H9 (cell line): ENCODE data around the gene GTF2A1. TPM values are rescaled to one million over a fixed set of nuclear protein-coding genes. Genes with fewer than 3 reads are reported as not detected.

Experiments used
- DNase-seq: peaks from one replicate; pipeline ENCODE4 v3.0.0-alpha.2; 2017
- H2AFZ ChIP-seq: one replicate; pipeline ENCODE4 v1.6.1; 2013; ENCODE audit warnings: mild to moderate bottlenecking, low read length, control low read depth, moderate library complexity
- H2AK5ac ChIP-seq: 2 replicates; pipeline ENCODE4 v1.6.1; 2013; ENCODE audit warnings: low read length, control low read depth, mixed read lengths; ENCODE audit not compliant: insufficient read length
- H2BK120ac ChIP-seq: one replicate; pipeline ENCODE4 v1.6.1; 2013; ENCODE audit warnings: low read depth, mild to moderate bottlenecking, low read length, control low read depth, inconsistent platforms; ENCODE audit not compliant: poor library complexity, severe bottlenecking
- H2BK12ac ChIP-seq: 2 replicates; pipeline ENCODE4 v1.6.1; 2013; ENCODE audit warnings: low read length, control low read depth, mixed read lengths, low read depth; ENCODE audit not compliant: insufficient read length
- H2BK15ac ChIP-seq: 2 replicates; pipeline ENCODE4 v1.6.1; 2013; ENCODE audit warnings: low read depth, low read length, control low read depth
- H2BK20ac ChIP-seq: one replicate; pipeline ENCODE4 v1.6.1; 2013; ENCODE audit warnings: low read depth, mild to moderate bottlenecking, low read length, control low read depth, inconsistent platforms; ENCODE audit not compliant: poor library complexity, severe bottlenecking
- H2BK5ac ChIP-seq: 2 replicates; pipeline ENCODE4 v1.6.1; 2013; ENCODE audit warnings: low read length, control low read depth, mixed read lengths; ENCODE audit not compliant: insufficient read length
- H3K14ac ChIP-seq: 2 replicates; pipeline ENCODE4 v1.6.1; 2013; ENCODE audit warnings: low read length, control low read depth; ENCODE audit not compliant: insufficient read depth
- H3K18ac ChIP-seq: 2 replicates; pipeline ENCODE4 v1.6.1; 2013; ENCODE audit warnings: low read depth, mild to moderate bottlenecking, mixed read lengths, low read length, control low read depth; ENCODE audit not compliant: insufficient read length
- H3K23ac ChIP-seq: 2 replicates; pipeline ENCODE4 v1.6.1; 2013; ENCODE audit warnings: low read length, control low read depth, mixed read lengths, low read depth; ENCODE audit not compliant: insufficient read length
- H3K23me2 ChIP-seq: 2 replicates; pipeline ENCODE4 v1.6.1; 2013; ENCODE audit warnings: low read depth, mild to moderate bottlenecking, mixed read lengths, low read length, control low read depth; ENCODE audit not compliant: insufficient read length, poor library complexity, severe bottlenecking
- H3K27ac ChIP-seq: 2 replicates; pipeline ENCODE4 v1.5.1; 2013; ENCODE audit warnings: low read length, control low read depth, mixed read lengths, low read depth; ENCODE audit not compliant: insufficient read length
- H3K27me3 ChIP-seq: 2 replicates; pipeline ENCODE4 v1.6.1; 2013; ENCODE audit warnings: low read length, control low read depth, inconsistent platforms; ENCODE audit not compliant: insufficient read depth
- H3K4ac ChIP-seq: 2 replicates; pipeline ENCODE4 v1.6.1; 2013; ENCODE audit warnings: low read depth, mild to moderate bottlenecking, control low read depth, inconsistent platforms, low read length, moderate library complexity
- H3K4me1 ChIP-seq: 2 replicates; pipeline ENCODE4 v1.6.1; 2013; ENCODE audit warnings: low read length, control low read depth, inconsistent platforms; ENCODE audit not compliant: insufficient read depth
- H3K4me2 ChIP-seq: 2 replicates; pipeline ENCODE4 v1.6.1; 2013; ENCODE audit warnings: low read length, control low read depth, mixed read lengths; ENCODE audit not compliant: insufficient read length, insufficient read depth
- H3K56ac ChIP-seq: 2 replicates; pipeline ENCODE4 v1.6.1; 2013; ENCODE audit warnings: low read depth, mild to moderate bottlenecking, mixed read lengths, low read length, control low read depth; ENCODE audit not compliant: insufficient read length
- H3K79me1 ChIP-seq: 2 replicates; pipeline ENCODE4 v1.6.1; 2013; ENCODE audit warnings: low read depth, mild to moderate bottlenecking, moderate library complexity, low read length, control low read depth, inconsistent platforms; ENCODE audit not compliant: insufficient read depth, poor library complexity, severe bottlenecking
- H3K79me2 ChIP-seq: 2 replicates; pipeline ENCODE4 v1.6.1; 2013; ENCODE audit warnings: low read length, control low read depth, inconsistent platforms; ENCODE audit not compliant: insufficient read depth
- H3K9ac ChIP-seq: 2 replicates; pipeline ENCODE4 v1.6.1; 2013; ENCODE audit warnings: low read length, control low read depth, mixed read lengths; ENCODE audit not compliant: insufficient read length; ENCODE audit errors: extremely low read depth
- H3K9me3 ChIP-seq: one replicate; pipeline ENCODE4 v1.6.1; 2013; ENCODE audit warnings: low read depth, low read length, inconsistent platforms; ENCODE audit not compliant: control insufficient read depth
- H3T11ph ChIP-seq: one replicate; pipeline ENCODE4 v1.6.1; 2013; ENCODE audit warnings: mild to moderate bottlenecking, low read length, control low read depth, inconsistent platforms
- H4K20me1 ChIP-seq: one replicate; pipeline ENCODE4 v1.6.1; 2013; ENCODE audit not compliant: control insufficient read depth, insufficient read length, insufficient read depth
- H4K5ac ChIP-seq: 2 replicates; pipeline ENCODE4 v1.6.1; 2013; ENCODE audit warnings: low read depth, mild to moderate bottlenecking, mixed read lengths, low read length, control low read depth; ENCODE audit not compliant: insufficient read length
- H4K8ac ChIP-seq: replicated peaks from 2 replicates; pipeline ENCODE4 v1.6.1; 2013; ENCODE audit warnings: low read length, control low read depth, mixed read lengths, low read depth; ENCODE audit not compliant: insufficient read length
- H4K91ac ChIP-seq: 2 replicates; pipeline ENCODE4 v1.6.1; 2013; ENCODE audit warnings: low read depth, mild to moderate bottlenecking, moderate library complexity, mixed read lengths, low read length, control low read depth; ENCODE audit not compliant: insufficient read length
- H3K27ac Mint-ChIP-seq, 3 experiments: 2 replicates in 2 of 3; 3 replicates in 1 of 3; pipeline ENCODE4 v1.8.0; 2020 to 2021; ENCODE audit warnings: mixed read lengths in 3 of 3, mild to moderate bottlenecking in 1 of 3, moderate library complexity in 1 of 3
- H3K27me3 Mint-ChIP-seq: 2 replicates; pipeline ENCODE4 v1.8.0; 2021; ENCODE audit warnings: low read depth, mild to moderate bottlenecking, moderate library complexity, mixed read lengths
- H3K36me3 Mint-ChIP-seq, 3 experiments: 2 replicates in 2 of 3; 3 replicates in 1 of 3; pipeline ENCODE4 v1.8.0; 2020 to 2021; ENCODE audit warnings: low read depth in 3 of 3, mixed read lengths in 3 of 3; ENCODE audit not compliant: insufficient read depth in 1 of 3
- H3K4me1 Mint-ChIP-seq, 2 experiments: 2 replicates each; pipeline ENCODE4 v1.8.0; 2020; ENCODE audit warnings: mixed read lengths in 2 of 2
- H3K4me3 Mint-ChIP-seq, 2 experiments: 2 replicates in 1 of 2; 3 replicates in 1 of 2; pipeline ENCODE4 v1.8.0; 2020 to 2021; ENCODE audit warnings: mild to moderate bottlenecking in 2 of 2, mixed read lengths in 2 of 2, moderate library complexity in 1 of 2
- H3K9me3 Mint-ChIP-seq, 2 experiments: 2 replicates in 1 of 2; 3 replicates in 1 of 2; pipeline ENCODE4 v1.8.0; 2020; ENCODE audit warnings: mild to moderate bottlenecking in 2 of 2, mixed read lengths in 2 of 2, moderate library complexity in 1 of 2
- WGBS: extraction: QIAGEN DNeasy Blood & Tissue Kit; methylation state at CpG from one replicate; pipeline ENCODE4 v1.1.7; 2013; ENCODE audit warnings: missing lambda C conversion rate, low lambda C conversion rate, mixed read lengths; ENCODE audit not compliant: insufficient read length; ENCODE audit errors: extremely low coverage; 5-methylcytosine and 5-hydroxymethylcytosine counted together
- total RNA-seq: library from RNA; stranded (reverse); gene quantifications from 2 replicates; pipeline ENCODE4 v1.2.1, GENCODE V29; 2021
- TF ChIP-seq, protein P1 (sequence below): fragments of 200-600 bp; sonication (generic); conservative IDR thresholded peaks from 3 replicates; pipeline ENCODE4 v1.8.0; 2021; ENCODE audit warnings: antibody characterized with exemption, mild to moderate bottlenecking

GTF2A1 gene
- total RNA-seq, 1 experiment from 2014 or later = 43.0 TPM

DNA sequence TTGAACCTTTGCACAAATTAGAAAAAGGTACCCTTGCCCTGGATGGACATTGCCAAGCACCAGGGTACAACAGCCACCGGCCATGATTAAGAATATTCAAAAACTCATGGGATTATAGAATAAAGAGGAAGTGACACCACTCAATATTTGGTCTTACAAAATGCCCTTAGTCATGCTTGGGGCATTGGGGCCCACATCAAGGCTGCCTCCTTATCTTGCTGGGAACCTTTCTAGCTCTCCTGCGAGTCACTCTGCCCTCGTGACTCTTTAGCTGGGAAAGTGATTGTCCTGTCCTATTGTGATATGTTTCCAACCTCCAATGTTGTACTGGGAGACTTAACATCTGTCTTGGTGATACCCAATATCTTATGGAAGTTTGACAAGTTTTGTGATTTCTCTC lies 57.8 kb downstream of the GTF2A1 start:
- Mint-ChIP-seq H3K4me1 (peaks cover 2 to 5% of the 10 kb centered on the region in 2 experiments; a peak in 3 of 4 replicates), H3K9me3 (no peaks in the 10 kb centered on the region), H3K36me3 (no peaks in the 10 kb centered on the region), H3K4me3 (no peak overlapping the region), H3K27ac (no peak overlapping the region), H3K27me3 (no peaks in the 10 kb centered on the region)
- Histone ChIP-seq H2BK20ac (no peak overlapping the region), H3K14ac (no peak overlapping the region), H3K9ac (no peak overlapping the region), H3K23me2 (no peaks in the 10 kb centered on the region), H3K4ac (no peak overlapping the region), H2BK12ac (no peak overlapping the region), H3K27ac (no peak overlapping the region), H2BK120ac (no peak overlapping the region), H4K91ac (no peak overlapping the region), H3K4me1 (no peaks in the 10 kb centered on the region), H3K27me3 (no peaks in the 10 kb centered on the region), H3K79me2 (no peaks in the 10 kb centered on the region), H3K23ac (no peak overlapping the region), H4K5ac (no peak overlapping the region), H4K8ac (no peak overlapping the region), H3K56ac (no peak overlapping the region), H3K4me2 (no peak overlapping the region), H3K79me1 (no peaks in the 10 kb centered on the region), H4K20me1 (no peaks in the 10 kb centered on the region), H3K18ac (no peak overlapping the region), H2BK15ac (no peak overlapping the region), H3T11ph (no peak overlapping the region), H3K9me3 (no peaks in the 10 kb centered on the region), H2AFZ (no peak overlapping the region), H2BK5ac (no peak overlapping the region), H2AK5ac (no peak overlapping the region)
- TF ChIP-seq, protein P1, sequence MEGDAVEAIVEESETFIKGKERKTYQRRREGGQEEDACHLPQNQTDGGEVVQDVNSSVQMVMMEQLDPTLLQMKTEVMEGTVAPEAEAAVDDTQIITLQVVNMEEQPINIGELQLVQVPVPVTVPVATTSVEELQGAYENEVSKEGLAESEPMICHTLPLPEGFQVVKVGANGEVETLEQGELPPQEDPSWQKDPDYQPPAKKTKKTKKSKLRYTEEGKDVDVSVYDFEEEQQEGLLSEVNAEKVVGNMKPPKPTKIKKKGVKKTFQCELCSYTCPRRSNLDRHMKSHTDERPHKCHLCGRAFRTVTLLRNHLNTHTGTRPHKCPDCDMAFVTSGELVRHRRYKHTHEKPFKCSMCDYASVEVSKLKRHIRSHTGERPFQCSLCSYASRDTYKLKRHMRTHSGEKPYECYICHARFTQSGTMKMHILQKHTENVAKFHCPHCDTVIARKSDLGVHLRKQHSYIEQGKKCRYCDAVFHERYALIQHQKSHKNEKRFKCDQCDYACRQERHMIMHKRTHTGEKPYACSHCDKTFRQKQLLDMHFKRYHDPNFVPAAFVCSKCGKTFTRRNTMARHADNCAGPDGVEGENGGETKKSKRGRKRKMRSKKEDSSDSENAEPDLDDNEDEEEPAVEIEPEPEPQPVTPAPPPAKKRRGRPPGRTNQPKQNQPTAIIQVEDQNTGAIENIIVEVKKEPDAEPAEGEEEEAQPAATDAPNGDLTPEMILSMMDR = no peak
- no peak for DNase-seq
- WGBS = no CpG with 5 or more reads among the region's 3 CpGs
